ENCODE results near the gene AGBL4.

DNA sequence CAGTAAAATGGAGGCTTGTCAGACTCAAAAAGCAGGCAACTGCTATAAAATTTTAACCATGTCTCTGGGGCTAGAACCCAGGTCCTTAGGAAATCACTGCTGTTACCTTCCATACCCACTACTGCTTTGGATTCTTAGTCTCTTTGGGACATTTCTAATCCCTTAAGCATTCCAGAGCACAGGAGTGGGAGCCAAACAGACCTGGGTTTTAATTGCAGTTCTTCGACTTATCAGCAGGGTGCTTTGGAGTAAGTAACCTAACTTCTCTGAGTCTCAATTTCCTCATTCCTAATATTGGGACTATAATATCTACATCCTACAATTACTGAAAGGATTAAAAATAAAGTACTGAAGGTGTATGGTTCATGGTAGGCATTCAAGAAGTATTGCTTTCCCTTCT lies 1086.0 kb downstream of the AGBL4 start:
- TF ChIP-seq, protein P1, sequence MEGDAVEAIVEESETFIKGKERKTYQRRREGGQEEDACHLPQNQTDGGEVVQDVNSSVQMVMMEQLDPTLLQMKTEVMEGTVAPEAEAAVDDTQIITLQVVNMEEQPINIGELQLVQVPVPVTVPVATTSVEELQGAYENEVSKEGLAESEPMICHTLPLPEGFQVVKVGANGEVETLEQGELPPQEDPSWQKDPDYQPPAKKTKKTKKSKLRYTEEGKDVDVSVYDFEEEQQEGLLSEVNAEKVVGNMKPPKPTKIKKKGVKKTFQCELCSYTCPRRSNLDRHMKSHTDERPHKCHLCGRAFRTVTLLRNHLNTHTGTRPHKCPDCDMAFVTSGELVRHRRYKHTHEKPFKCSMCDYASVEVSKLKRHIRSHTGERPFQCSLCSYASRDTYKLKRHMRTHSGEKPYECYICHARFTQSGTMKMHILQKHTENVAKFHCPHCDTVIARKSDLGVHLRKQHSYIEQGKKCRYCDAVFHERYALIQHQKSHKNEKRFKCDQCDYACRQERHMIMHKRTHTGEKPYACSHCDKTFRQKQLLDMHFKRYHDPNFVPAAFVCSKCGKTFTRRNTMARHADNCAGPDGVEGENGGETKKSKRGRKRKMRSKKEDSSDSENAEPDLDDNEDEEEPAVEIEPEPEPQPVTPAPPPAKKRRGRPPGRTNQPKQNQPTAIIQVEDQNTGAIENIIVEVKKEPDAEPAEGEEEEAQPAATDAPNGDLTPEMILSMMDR (IDR thresholded peaks at IDR 0.05) = no peak
- TF ChIP-seq POLR2A (IDR thresholded peaks at IDR 0.05) = no peak

Measured in breast epithelium (tissue), 3 donors.